ENCODE measurements around the gene SHROOM3. TPM values are rescaled to one million over a fixed set of nuclear protein-coding genes. Genes with fewer than 3 reads are reported as not detected.
"Not testable (repeated sequence)": the region's sequence is repeated elsewhere in the genome, so short reads cannot be mapped to it uniquely, and the experiment has no call there.

The SHROOM3 gene
- total RNA-seq, 6 experiments from 2014 or later: 39.1 to 98.7 (median 40.9) TPM

- no peak for TF ChIP-seq CTCF (IDR thresholded peaks at IDR 0.05)
- Mint-ChIP-seq H3K9me3 (0 out of 2 replicates have a peak, but pooled peaks cover 3% of the 10 kb centered on the region), H3K4me3 (peak overlapping the region; percentile 13; the same call in 1 of the 2 replicates), H3K27ac (peak overlapping the region; percentile 72), H3K36me3 (ENCODE audit: low read depth) (peaks cover 36% of the 10 kb centered on the region), H3K27me3 (ENCODE audit: insufficient read depth) (no peaks in the 10 kb centered on the region), H3K4me1 (ENCODE audit: low read depth) (peaks cover 82% of the 10 kb centered on the region)
- no peak for DNase-seq
These were observed 290.0 kb downstream of the SHROOM3 start for GRCh38 chr4:76725039-76725438.

- H3K36me3 Mint-ChIP-seq (ENCODE audit: low read depth): peaks cover 38% of the 10 kb centered on the region
- H3K4me1 Mint-ChIP-seq (ENCODE audit: low read depth): peaks cover 89% of the 10 kb centered on the region
- TF ChIP-seq CTCF (IDR thresholded peaks at IDR 0.05): no peak
- 0 out of 2 replicates have a peak, but pooled peaks cover 3% of the 10 kb centered on the region for H3K9me3 Mint-ChIP-seq
- H3K27ac Mint-ChIP-seq: peak overlapping the region; percentile 89
- no peaks in the 10 kb centered on the region for H3K27me3 Mint-ChIP-seq (ENCODE audit: insufficient read depth)
- peak overlapping the region; percentile 65 for H3K4me3 Mint-ChIP-seq
- no peak for DNase-seq
These were observed 291.1 kb downstream of the SHROOM3 start for GRCh38 chr4:76726176-76726575.

- peak overlapping the region; percentile 89 for H3K27ac Mint-ChIP-seq
- no peak for DNase-seq
- peak overlapping the region; percentile 65 for H3K4me3 Mint-ChIP-seq
- H3K36me3 Mint-ChIP-seq (ENCODE audit: low read depth): peaks cover 35% of the 10 kb centered on the region
- no peak for TF ChIP-seq CTCF (IDR thresholded peaks at IDR 0.05)
- H3K27me3 Mint-ChIP-seq (ENCODE audit: insufficient read depth): no peaks in the 10 kb centered on the region
- peaks cover 90% of the 10 kb centered on the region for H3K4me1 Mint-ChIP-seq (ENCODE audit: low read depth)
- H3K9me3 Mint-ChIP-seq: 0 out of 2 replicates have a peak, but pooled peaks cover 3% of the 10 kb centered on the region
These were observed 291.6 kb downstream of the SHROOM3 start for GRCh38 chr4:76726631-76727030.

GRCh38 chr4:76727934-76728333 lies 292.9 kb downstream of the SHROOM3 start:
- Mint-ChIP-seq H3K4me1 (ENCODE audit: low read depth) (peaks cover 92% of the 10 kb centered on the region), H3K36me3 (ENCODE audit: low read depth) (peaks cover 33% of the 10 kb centered on the region), H3K27ac (0 out of 2 replicates have a peak overlapping the region, but pooled peaks have one; percentile 4)
- not testable (repeated sequence) for H3K9me3 Mint-ChIP-seq; H3K27me3 Mint-ChIP-seq (ENCODE audit: insufficient read depth); H3K4me3 Mint-ChIP-seq; DNase-seq

GRCh38 chr4:76729460-76729859 lies 294.4 kb downstream of the SHROOM3 start:
- DNase-seq: no peak
- Mint-ChIP-seq H3K36me3 (ENCODE audit: low read depth) (peaks cover 33% of the 10 kb centered on the region), H3K27ac (peak overlapping the region; percentile 30), H3K9me3 (no peaks in the 10 kb centered on the region), H3K4me3 (no peak overlapping the region), H3K4me1 (ENCODE audit: low read depth) (peaks cover 86% of the 10 kb centered on the region), H3K27me3 (ENCODE audit: insufficient read depth) (no peaks in the 10 kb centered on the region)
- TF ChIP-seq CTCF (IDR thresholded peaks at IDR 0.05): no peak

- no peak overlapping the region for H3K4me3 Mint-ChIP-seq
- H3K36me3 Mint-ChIP-seq (ENCODE audit: low read depth): peaks cover 38% of the 10 kb centered on the region
- no peaks in the 10 kb centered on the region for H3K9me3 Mint-ChIP-seq
- H3K27me3 Mint-ChIP-seq (ENCODE audit: insufficient read depth): no peaks in the 10 kb centered on the region
- H3K27ac Mint-ChIP-seq: peak overlapping the region; percentile 46
- peaks cover 85% of the 10 kb centered on the region for H3K4me1 Mint-ChIP-seq (ENCODE audit: low read depth)
- TF ChIP-seq CTCF (IDR thresholded peaks at IDR 0.05): no peak
- DNase-seq: no peak
These were observed 295.0 kb downstream of the SHROOM3 start for GRCh38 chr4:76729980-76730379.
